Activated CD4-positive, alpha-beta T cell treated with anti-CD3 and anti-CD28 coated beads, Interleukin-2, Interleukin-4, amounts not matched to agents 100 ng/mL and 50 ng/mL, durations not matched to agents 16 hours and 8 hours (primary cell): Measurements from ENCODE around the gene MB21D2.
"Not testable (repeated sequence)": the region's sequence is repeated elsewhere in the genome, so short reads cannot be mapped to it uniquely, and the experiment has no call there.

ENCODE experiments used
- DNase-seq: peaks from one replicate; pipeline ENCODE4 v3.0.0-alpha.2; 2020; ENCODE audit warnings: low spot score

The MB21D2 gene

GRCh38 chr3:192802957-192803899 lies 114.4 kb downstream of the MB21D2 start:
- peak; percentile 20 for DNase-seq

GRCh38 chr3:192801985-192802384 lies 115.7 kb downstream of the MB21D2 start:
- no peak for DNase-seq

- DNase-seq, result no peak
Observed at GRCh38 chr3:192799721-192800120, 117.9 kb downstream of the MB21D2 start.

GRCh38 chr3:192795021-192795420 lies 122.6 kb downstream of the MB21D2 start:
- DNase-seq, result no peak

- no peak for DNase-seq
Observed at GRCh38 chr3:192794216-192794615, 123.4 kb downstream of the MB21D2 start.

GRCh38 chr3:192788816-192789515 lies 128.7 kb downstream of the MB21D2 start:
- not testable (repeated sequence) for DNase-seq

GRCh38 chr3:192778508-192778907 lies 139.1 kb downstream of the MB21D2 start:
- no peak for DNase-seq

- DNase-seq, result not testable (repeated sequence)
Observed at GRCh38 chr3:192774341-192774740, 143.3 kb downstream of the MB21D2 start.

GRCh38 chr3:192772240-192772894 lies 145.3 kb downstream of the MB21D2 start:
- DNase-seq, result peak; percentile 6

- no peak for DNase-seq
Observed at GRCh38 chr3:192758654-192759053, 159.0 kb downstream of the MB21D2 start.

- DNase-seq, result no peak
Observed at GRCh38 chr3:192751148-192751547, 166.5 kb downstream of the MB21D2 start.

- no peak for DNase-seq
Observed at GRCh38 chr3:192750201-192750600, 167.5 kb downstream of the MB21D2 start.

- no peak for DNase-seq
Observed at GRCh38 chr3:192747746-192748145, 169.9 kb downstream of the MB21D2 start.

GRCh38 chr3:192747145-192747544 lies 170.5 kb downstream of the MB21D2 start:
- no peak for DNase-seq
